G401.6 (cell line): ENCODE data around the gene TLCD1.
"Not testable (repeated sequence)": the region's sequence is repeated elsewhere in the genome, so short reads cannot be mapped to it uniquely, and the experiment has no call there.

Experiments
- FAIRE-seq: peaks from 2 replicates; lab custom pipeline; 2012; peaks lifted over from hg19 to GRCh38; lab: Jason Lieb, UNC

TLCD1 gene

DNA sequence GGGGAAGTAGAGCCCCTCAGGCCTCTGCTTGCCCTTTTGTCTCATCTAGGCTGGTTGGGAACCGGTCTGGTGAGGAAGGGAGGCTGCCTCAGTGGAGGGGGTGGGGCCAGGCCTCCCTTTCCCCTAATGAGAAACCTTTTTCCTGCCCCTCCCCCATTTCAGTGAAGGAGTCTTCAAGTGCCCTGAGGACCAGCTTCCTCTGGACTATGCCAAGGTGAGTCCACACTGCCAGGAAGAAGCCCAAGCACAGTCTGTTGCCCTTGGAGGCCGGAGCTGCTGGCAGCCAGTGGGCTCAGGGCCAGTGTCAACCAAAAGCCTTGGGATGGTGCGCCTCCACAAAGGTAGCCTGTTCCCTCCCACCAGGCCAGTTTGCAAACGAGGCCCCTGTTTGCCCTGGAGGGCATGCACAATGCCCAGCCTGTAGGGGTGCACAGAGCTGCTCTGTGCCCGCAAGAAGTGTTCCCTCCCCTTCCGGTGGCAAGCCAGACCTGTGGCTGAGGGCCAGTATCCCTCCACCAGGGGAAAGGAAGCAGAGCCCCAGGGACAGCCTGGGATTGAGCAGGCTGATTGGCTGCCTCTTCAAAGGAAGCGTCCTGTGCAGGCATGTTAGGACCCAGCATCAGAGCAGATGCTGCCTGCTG is 21.1 kb upstream of the TLCD1 start:
- FAIRE-seq: no peak

DNA sequence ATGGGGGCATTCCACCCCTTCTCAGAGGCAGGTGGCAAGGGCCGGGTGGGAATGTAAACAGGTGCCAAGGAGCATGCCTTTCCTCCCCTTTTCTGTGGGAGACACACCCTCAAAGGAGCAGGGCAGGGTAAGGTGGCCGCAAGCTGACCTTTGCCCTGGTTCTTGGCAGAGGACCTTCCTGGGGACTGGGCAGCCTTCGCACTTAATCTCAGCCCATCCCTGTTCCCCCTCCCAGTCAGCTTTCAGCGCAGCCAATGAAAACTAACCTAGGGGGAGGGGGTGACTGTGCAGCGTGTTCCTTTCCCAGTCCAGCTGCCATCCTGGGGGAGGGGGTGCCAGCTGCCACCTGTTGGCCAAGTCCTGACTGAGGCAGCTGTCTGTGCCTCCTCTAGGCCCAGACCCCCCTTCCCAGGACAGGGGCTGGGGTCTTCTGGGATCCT is 20.6 kb upstream of the TLCD1 start:
- FAIRE-seq: no peak

DNA sequence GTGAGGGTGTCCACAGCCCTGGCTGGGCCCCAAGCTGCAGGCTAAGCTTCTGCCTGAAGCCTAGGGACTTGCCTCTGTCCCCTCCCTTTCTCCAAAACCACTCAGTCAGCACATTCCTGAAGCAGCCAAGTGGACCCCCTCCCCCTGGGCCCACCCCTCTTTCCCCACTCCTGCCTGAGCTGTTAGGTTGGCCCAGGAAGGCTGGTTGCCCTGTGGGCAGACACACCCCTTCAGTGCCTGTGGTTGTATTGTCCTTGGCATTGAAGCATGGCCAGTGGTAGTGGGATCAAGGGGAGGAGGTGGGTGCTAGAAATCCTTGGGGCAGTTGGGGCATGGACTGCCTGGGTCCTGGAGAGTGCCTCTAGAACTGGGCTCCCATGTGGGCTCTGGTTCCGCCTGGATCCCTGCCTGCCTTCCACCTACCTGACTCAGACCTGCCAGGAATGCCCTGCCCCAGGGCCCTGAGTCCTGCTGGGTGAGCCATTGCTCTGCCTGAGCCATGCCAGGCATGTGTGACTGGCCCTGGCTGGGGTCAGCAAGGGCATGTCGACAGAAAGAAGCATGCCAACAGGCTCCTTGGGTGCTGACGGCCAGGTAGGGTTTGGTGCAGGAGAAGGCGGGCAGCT is 19.9 kb upstream of the TLCD1 start:
- FAIRE-seq: no peak

DNA sequence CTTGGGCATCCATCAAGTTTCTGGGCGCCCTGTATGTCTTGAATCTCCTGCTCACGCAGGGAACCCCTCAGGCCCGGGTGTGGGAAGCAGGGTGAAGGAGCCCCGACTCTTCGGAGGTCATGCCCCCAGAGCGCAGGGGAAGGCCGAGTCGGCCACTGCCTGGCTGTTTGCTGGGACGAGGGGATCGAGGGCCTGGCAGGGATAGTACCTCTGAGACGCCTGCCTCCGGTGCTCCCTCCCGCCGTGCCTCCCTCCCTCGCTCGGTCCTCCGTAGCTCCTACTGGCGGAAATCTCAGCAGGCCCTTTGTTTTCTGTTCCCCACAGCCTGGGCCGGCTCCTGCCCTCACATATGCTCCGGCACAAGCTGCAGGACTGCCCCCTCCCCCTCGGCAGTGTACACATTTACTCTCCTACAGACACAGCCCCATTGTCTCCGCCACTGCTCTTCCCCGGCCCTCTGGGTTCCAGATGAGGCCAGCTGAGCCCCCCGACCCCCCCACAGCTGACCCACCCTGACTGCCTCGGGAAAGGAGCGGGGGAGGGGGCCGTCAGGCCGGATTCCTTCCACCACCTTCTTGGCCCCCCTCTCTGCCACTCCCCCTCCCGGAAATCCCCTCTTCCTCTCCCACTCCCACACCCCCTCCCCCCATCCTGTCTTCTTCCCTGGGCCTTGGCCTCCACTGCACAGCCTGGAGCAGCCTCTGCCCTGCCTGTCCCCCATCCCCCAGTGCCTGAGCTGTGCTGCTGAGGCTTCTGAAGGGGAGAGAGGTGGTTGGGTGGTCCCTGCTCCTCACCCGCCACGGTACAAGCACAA is 19.1 kb upstream of the TLCD1 start:
- no peak for FAIRE-seq

GRCh38 chr17:28744104-28744971 is 18.3 kb upstream of the TLCD1 start:
- FAIRE-seq: no peak

- FAIRE-seq: no peak
Observed at GRCh38 chr17:28743243-28744103, 17.4 kb upstream of the TLCD1 start, which contains the start of gene TRAF4. TRAF4 (plus strand) TSS chr17:28744011; CDS start chr17:28744113, 102 bp downstream.

DNA sequence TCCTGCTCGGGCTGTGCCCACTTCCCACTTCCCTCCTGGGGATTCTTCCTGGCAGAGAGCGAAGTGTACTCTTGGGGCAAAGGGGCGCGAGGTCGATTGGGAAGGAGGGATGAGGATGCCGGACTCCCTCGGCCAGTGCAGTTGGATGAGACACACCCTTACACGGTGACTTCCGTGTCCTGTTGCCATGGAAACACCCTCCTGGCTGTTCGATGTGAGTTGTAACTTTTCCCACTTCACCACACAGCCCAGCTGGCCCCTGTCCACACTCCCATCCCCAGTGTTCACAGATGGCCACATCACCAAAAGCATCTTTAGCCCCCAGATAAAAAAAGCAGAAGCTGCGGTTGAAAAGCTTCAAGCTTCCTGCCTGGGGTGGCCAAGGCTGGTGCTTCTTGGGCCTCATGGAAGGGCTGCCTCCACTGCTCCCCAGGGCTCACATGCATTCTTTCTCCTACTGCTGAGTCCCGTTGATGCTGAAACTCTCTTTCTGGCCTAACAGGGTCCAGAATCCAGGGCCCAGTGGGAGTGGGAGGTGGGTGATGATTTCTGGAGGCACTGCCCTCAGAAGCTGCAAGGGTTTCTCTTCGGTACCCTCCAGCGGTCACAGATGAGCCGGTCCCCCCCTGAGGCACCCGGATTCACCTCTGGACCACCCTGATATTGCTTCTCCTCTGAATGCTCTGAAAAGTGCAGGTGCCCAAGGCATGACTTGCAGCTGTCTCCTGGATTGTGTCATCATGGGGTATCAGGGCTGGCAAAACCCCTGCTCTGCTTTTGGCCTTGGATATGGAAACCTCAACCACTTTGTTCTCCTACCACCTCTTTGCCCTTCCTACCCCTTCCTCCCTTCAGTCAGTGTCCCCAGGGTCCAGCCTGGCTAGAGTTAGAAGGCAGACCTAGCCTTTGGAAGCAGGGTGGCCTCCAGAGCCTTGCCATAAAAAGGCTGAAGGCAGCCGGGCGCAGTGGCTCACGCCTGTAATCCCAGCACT is 15.6 kb upstream of the TLCD1 start:
- no peak for FAIRE-seq

DNA sequence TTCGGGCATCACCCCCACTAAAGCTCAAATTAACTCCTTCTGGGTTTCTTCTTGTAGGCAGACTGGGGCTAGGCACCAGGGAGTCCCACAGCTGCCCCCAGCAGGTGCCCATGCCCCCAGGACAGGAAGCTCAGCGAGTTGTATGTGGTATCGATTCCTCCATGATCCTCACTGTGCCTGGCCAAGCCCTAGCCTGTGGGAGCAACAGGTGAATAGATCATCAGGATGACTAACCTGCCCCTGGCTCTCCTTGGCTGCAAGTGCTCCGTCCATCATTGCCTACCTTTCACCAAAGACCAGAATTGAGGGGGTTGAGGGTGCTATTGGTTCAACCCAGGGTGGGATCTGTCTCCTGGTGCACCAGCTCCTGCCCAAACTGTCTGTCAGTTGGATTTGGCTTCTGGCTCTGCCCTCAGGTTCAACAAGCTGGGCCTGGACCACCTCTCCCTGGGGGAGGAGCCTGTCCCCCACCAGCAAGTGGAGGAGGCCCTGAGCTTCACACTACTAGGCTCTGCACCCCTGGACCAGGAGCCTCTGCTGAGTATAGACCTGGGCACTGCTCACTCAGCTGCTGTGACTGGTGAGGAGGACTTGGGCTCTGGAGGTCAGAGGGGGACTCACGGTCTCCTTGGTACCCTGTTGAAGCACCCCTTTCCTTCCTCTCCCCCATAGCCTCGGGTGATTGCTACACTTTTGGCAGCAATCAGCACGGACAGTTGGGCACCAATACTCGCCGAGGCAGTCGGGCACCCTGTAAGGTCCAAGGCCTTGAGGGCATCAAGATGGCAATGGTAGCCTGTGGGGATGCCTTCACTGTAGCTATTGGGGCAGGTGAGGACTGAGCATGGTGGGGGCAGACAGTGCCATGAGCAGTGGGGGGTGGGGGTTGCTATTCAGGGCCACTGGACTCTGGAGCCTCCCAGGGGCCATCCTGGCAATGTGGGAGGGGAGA is 14.6 kb upstream of the TLCD1 start:
- no peak for FAIRE-seq

DNA sequence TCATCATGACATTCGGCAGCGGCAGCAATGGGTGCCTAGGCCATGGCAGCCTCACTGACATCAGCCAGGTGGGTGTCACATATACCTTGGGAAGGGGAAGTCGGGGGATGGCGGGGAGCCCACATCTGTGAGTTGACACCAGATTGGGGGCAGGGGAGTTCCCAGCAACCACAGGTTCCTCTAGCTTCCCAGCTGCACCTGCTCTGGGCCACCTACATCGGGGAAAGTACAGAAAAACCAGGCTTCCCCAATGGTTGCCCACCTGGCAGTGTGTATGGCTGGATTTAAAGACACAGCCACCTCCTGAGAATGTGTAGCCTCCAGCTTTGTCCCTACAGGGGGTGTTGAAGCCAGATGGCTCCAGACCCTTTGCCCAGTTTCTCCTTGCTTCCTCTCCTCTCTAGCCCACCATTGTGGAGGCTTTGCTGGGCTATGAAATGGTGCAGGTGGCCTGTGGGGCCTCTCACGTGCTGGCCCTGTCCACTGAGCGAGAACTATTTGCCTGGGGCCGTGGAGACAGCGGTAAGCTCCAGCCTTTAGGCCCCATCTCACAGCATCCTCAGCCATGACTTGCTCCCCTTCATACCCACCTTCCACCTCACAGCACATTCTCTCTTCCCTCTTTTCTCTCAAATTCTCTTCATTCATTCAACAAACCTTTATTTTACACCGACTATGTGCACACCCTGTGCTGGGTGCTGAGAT is 12.8 kb upstream of the TLCD1 start:
- FAIRE-seq: no peak

DNA sequence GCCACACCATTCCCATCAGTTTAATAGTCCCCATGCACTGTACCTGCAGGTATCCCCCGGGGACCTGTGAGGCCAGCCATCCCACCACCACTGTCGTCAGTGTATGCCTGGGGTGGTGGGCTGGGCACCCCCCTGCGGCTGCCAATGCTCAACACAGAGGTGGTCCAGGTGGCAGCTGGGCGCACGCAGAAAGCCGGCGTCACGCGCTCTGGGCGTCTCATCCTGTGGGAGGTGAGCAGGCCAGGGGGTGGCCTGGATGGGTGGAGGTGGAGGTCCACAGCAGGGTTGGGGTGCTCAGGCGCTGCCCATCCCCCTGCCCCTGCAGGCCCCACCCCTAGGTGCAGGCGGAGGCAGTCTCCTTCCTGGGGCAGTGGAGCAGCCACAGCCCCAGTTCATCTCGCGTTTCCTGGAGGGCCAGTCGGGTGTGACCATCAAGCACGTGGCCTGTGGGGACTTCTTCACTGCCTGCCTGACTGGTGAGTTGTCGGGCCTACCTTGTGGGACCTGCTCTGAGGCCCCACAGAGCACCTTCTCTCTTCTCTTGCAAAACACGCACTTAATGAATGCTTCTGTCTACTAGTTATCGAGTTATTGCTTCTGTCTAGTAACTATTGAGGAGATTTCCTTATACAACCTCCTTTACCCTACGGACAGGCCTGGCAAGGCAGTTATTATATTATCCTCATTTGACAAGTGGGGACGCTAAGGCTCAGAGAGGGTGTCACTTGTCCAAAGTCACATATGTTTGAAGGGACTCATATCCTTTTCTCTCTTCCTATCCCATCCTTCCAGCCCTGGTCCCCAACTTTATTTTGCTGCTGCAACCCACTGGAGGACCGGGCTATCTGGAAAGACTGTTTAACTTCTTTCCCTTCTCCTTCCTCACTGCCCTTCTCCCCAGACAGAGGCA is 12.0 kb upstream of the TLCD1 start:
- no peak for FAIRE-seq

DNA sequence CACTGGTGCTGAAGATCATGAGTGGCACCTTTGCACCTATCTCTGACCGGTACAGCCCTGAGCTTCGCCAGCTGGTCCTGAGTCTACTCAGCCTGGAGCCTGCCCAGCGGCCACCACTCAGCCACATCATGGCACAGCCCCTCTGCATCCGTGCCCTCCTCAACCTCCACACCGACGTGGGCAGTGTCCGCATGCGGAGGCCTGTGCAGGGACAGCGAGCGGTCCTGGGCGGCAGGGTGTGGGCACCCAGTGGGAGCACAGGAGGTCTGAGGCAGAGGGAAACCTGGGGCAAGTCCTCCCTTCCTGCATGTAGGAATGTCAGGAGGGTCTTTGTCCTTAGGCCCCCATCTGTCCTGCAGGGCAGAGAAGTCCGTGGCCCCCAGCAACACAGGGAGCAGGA is 11.3 kb upstream of the TLCD1 start:
- no peak for FAIRE-seq

GRCh38 chr17:28735913-28736769 is 10.1 kb upstream of the TLCD1 start:
- not testable (repeated sequence) for FAIRE-seq

GRCh38 chr17:28735242-28735722 is 9.2 kb upstream of the TLCD1 start:
- FAIRE-seq: no peak

DNA sequence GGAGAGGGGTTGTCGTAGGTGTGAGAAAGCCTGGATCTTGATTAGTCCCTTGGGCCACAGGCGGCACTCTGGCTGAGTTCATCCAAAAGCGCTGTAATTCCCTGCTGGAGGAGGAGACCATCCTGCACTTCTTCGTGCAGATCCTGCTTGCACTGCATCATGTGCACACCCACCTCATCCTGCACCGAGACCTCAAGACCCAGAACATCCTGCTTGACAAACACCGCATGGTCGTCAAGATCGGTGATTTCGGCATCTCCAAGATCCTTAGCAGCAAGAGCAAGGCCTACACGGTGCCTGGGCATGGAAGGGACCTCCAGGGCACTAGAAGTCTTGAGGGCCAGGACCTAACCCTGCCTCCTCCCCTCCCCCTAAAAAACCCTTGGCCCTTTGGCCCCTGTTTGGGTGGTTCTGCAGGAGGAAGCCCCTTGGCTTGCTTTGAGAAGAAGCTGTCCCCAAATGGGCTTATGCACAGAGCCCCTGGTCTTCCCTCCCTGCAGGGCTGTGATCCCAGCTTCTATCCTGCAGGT is 8.7 kb upstream of the TLCD1 start:
- FAIRE-seq: no peak

DNA sequence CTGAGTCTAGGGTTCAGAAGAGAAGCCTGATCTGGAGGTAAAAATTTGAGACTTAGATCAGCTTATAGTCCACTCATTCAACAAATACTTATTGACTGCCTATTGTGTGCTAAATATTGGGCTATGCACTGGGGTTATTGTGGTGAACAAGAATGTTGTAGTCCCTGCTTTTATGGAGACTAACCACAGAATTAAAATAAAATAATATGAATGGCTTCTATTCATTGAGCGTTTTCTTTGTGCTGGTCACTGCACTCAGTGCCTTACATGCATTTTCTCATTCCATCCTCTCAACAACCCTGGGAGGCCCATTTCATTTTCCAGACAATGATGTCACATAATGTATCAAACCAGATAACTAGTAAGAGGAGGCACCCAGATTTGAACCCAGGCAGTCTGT is 7.3 kb upstream of the TLCD1 start:
- no peak for FAIRE-seq

DNA sequence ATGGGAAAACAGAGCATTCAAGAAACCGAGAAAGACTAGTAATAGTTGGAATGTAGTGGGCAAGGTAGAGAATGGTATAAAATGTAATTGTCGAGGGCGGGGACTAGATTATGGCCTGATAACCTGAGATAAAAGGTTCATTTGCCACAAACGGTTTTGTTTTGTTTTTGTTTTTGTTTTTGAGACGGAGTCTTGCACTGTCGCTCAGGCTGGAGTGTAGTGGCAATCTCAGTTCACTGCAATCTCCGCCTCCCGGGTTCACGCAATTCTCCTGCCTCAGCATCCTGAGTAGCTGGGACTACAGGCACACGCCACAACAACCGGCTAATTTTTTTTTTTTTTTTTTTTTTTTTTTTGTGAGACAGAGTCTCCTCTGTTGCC is 3.9 kb upstream of the TLCD1 start:
- FAIRE-seq: no peak
